BLaER1 (cell line): ENCODE measurements around the gene CRYGB.
A peak's percentile ranks its signal among the peaks of the same experiment; 100 is the strongest.

Source experiments
- H3K27ac ChIP-seq: shearing (Covaris generic); formaldehyde crosslinking; 2 replicates; pipeline ENCODE4 v1.8.1; 2022
- H3K27me3 ChIP-seq: shearing (Covaris generic); formaldehyde crosslinking; 2 replicates; pipeline ENCODE4 v1.8.1; 2022
- H3K36me3 ChIP-seq: shearing (Covaris generic); formaldehyde crosslinking; 2 replicates; pipeline ENCODE4 v1.8.1; 2022
- H3K4me1 ChIP-seq: shearing (Covaris generic); formaldehyde crosslinking; 2 replicates; pipeline ENCODE4 v1.8.1; 2022
- H3K4me2 ChIP-seq: shearing (Covaris generic); formaldehyde crosslinking; 2 replicates; pipeline ENCODE4 v1.8.1; 2022
- H3K4me3 ChIP-seq: shearing (Covaris generic); formaldehyde crosslinking; 2 replicates; pipeline ENCODE4 v1.8.1; 2022
- H3K9ac ChIP-seq: shearing (Covaris generic); formaldehyde crosslinking; 2 replicates; pipeline ENCODE4 v1.8.1; 2022
- H3K9me3 ChIP-seq: shearing (Covaris generic); formaldehyde crosslinking; 2 replicates; pipeline ENCODE4 v1.8.1; 2022
- H4K20me1 ChIP-seq: shearing (Covaris generic); formaldehyde crosslinking; 2 replicates; pipeline ENCODE4 v1.8.1; 2022
- Cebpa-rat ChIP-seq: shearing (Covaris generic); IDR thresholded peaks from 2 replicates; pipeline ENCODE4 v1.8.1; 2022

CRYGB gene

GRCh38 chr2:208097313-208097712 lies 48.6 kb downstream of the CRYGB start:
- TF ChIP-seq Cebpa-rat: no peak
- Histone ChIP-seq H3K4me2 (no peak overlapping the region), H3K4me1 (peaks cover 27% of the 10 kb centered on the region), H3K4me3 (no peak overlapping the region), H4K20me1 (no peaks in the 10 kb centered on the region), H3K36me3 (no peaks in the 10 kb centered on the region), H3K9ac (no peak overlapping the region), H3K27ac (no peak overlapping the region), H3K9me3 (peaks cover 13% of the 10 kb centered on the region), H3K27me3 (no peaks in the 10 kb centered on the region)

GRCh38 chr2:208096080-208096479 lies 49.9 kb downstream of the CRYGB start:
- Histone ChIP-seq H4K20me1 (no peaks in the 10 kb centered on the region), H3K27ac (0 out of 2 replicates have a peak overlapping the region, but pooled peaks have one; percentile 14), H3K4me1 (peaks cover 30% of the 10 kb centered on the region), H3K9ac (no peak overlapping the region), H3K36me3 (no peaks in the 10 kb centered on the region), H3K4me3 (no peak overlapping the region), H3K9me3 (peaks cover 13% of the 10 kb centered on the region), H3K4me2 (peak overlapping the region; percentile 34), H3K27me3 (no peaks in the 10 kb centered on the region)
- no peak for TF ChIP-seq Cebpa-rat

GRCh38 chr2:208093128-208093527 lies 52.8 kb downstream of the CRYGB start:
- no peak overlapping the region for H3K4me3 ChIP-seq
- H4K20me1 ChIP-seq: no peaks in the 10 kb centered on the region
- no peak for TF ChIP-seq Cebpa-rat
- H3K4me2 ChIP-seq: peak overlapping the region; percentile 46
- 0 out of 2 replicates have a peak overlapping the region, but pooled peaks have one; percentile 46 for H3K27ac ChIP-seq
- peaks cover 13% of the 10 kb centered on the region for H3K9me3 ChIP-seq
- no peaks in the 10 kb centered on the region for H3K36me3 ChIP-seq
- H3K4me1 ChIP-seq: peaks cover 30% of the 10 kb centered on the region
- H3K27me3 ChIP-seq: no peaks in the 10 kb centered on the region
- no peak overlapping the region for H3K9ac ChIP-seq
